Pancreas (tissue), 8 donors: ENCODE results near the gene SCGB1D4. TPM values are rescaled to one million over a fixed set of nuclear protein-coding genes. Genes with fewer than 3 reads are reported as not detected.

ENCODE experiments used
- polyA plus RNA-seq, 2 donors: library from polyadenylated mRNA; stranded (reverse); fragments of 200-250 nt; gene quantifications; one replicate each; pipeline ENCODE4 v1.2.3, GENCODE V29; 2013
- total RNA-seq, 6 donors: library from RNA; stranded (reverse); fragmentation: NEBNext Ultra II Directional in 4 of 6; extraction: Animal tissue kit (Norgen Biotek cat#: 25700) in 4 of 6; gene quantifications; one replicate each; pipeline versions ENCODE4 v1.2.1 to v1.2.4, GENCODE V29; 2021 to 2023
- donor health status: healthy with polysubstance abuse.
- donor health status: DM: no; HTN: no; CAD: no; lungs with moderate emphysema.
- donor health status: DM: no; HTN: no; CAD: no.
- donor health status: Bipolar disorder and iron deficiency.
- donor health status: DM: yes; HTN: yes; CAD: no.
- donor health status: DM: no; HTN: no; CAD: no.
- donor health status: DM: no; HTN: no; CAD: no.
- donor health status: DM: yes; HTN: yes; CAD: no.

The SCGB1D4 gene
- total and polyA plus RNA-seq, 8 donors = not detected

Other genes with a start within 250 kb of the SCGB1D4 start
- 10 to 100 TPM in 2 of 6 donors, 1 to 10 TPM in 4; 6.2 to 15.0 (median 8.0) TPM for gene INCENP, start 175.1 kb downstream of the SCGB1D4 start, total RNA-seq
- 1 to 10 TPM; 3.7 to 4.8 TPM for gene INCENP, start 175.1 kb downstream of the SCGB1D4 start, polyA plus RNA-seq
- not detected for gene SCGB1D1, start 108.9 kb downstream of the SCGB1D4 start, total RNA-seq
- gene SCGB1D1, start 108.9 kb downstream of the SCGB1D4 start, polyA plus RNA-seq = not detected
- gene SCGB2A1, start 90.4 kb downstream of the SCGB1D4 start, total RNA-seq = 1 to 10 TPM; 1.4 to 5.3 (median 2.4) TPM
- gene SCGB2A1, start 90.4 kb downstream of the SCGB1D4 start, polyA plus RNA-seq = 100 to 1,000 TPM in 1 of 2 donors, 10 to 100 TPM in 1; 13.8 to 101 TPM
- 1 to 10 TPM in 1 of 6 donors, under 1 TPM in 4, not detected in 1; 0.47 to 1.1 (median 0.65) TPM for gene SCGB1D2, start 56.8 kb downstream of the SCGB1D4 start, total RNA-seq
- gene SCGB1D2, start 56.8 kb downstream of the SCGB1D4 start, polyA plus RNA-seq = 1 to 10 TPM in 1 of 2 donors, not detected in 1; 3.9 TPM
- not detected for gene SCGB2A2, start 28.9 kb downstream of the SCGB1D4 start, total RNA-seq
- gene SCGB2A2, start 28.9 kb downstream of the SCGB1D4 start, polyA plus RNA-seq = not detected
- 10 to 100 TPM in 5 of 6 donors, 1 to 10 TPM in 1; 8.7 to 26.5 (median 12.4) TPM for gene ASRGL1, start 38.4 kb upstream of the SCGB1D4 start, total RNA-seq
- gene ASRGL1, start 38.4 kb upstream of the SCGB1D4 start, polyA plus RNA-seq = 10 to 100 TPM in 1 of 2 donors, 1 to 10 TPM in 1; 8.1 to 15.8 TPM
- 1 to 10 TPM in 1 of 6 donors, not detected in 5; 4.3 TPM for gene SCGB1A1, start 120.0 kb upstream of the SCGB1D4 start, total RNA-seq
- under 1 TPM in 1 of 2 donors, not detected in 1; 0.94 TPM for gene SCGB1A1, start 120.0 kb upstream of the SCGB1D4 start, polyA plus RNA-seq
- gene AHNAK, start 247.7 kb upstream of the SCGB1D4 start, total RNA-seq = 100 to 1,000 TPM in 1 of 6 donors, 10 to 100 TPM in 5; 53.2 to 163 (median 77.2) TPM
- gene AHNAK, start 247.7 kb upstream of the SCGB1D4 start, polyA plus RNA-seq = 10 to 100 TPM; 18.7 to 32.5 TPM